A549 (cell line): Measurements from ENCODE around the gene PDCD10.

Experiments used
- BHLHE40 ChIP-seq: IDR thresholded peaks from 2 replicates; pipeline ENCODE4 v1.6.1; 2012; ENCODE audit warnings: low read depth, low read length, inconsistent platforms
- CBX8 ChIP-seq: fragments of 200-600 bp; sonication (generic); IDR thresholded peaks from 2 replicates; pipeline ENCODE4 v1.6.1; 2016
- FOSL2 ChIP-seq, 2 experiments: fragments of 450-650 bp in 1 of 2; fragments of >200 bp in 1 of 2; sonication (Bioruptor Twin) in 1 of 2; formaldehyde crosslinking; IDR thresholded peaks; 2 replicates each; pipeline versions ENCODE4 v1.5.0 to v1.6.1; 2016 to 2020; ENCODE audit warnings: mild to moderate bottlenecking in 1 of 2, moderate library complexity in 1 of 2
- MYC ChIP-seq: IDR thresholded peaks from 2 replicates; pipeline ENCODE4 v1.6.1; 2012; ENCODE audit warnings: mild to moderate bottlenecking, inconsistent platforms, low read length, improper control_type of control experiment, borderline replicate concordance
- POLR2A ChIP-seq: IDR thresholded peaks from 2 replicates; pipeline ENCODE4 v1.6.1; 2012; ENCODE audit warnings: mild to moderate bottlenecking, low read length
- RFX5 ChIP-seq: fragments of 450-650 bp; IDR thresholded peaks from 2 replicates; pipeline ENCODE4 v1.7.1; 2014; ENCODE audit warnings: antibody characterized with exemption, mild to moderate bottlenecking, moderate library complexity
- SMC3 ChIP-seq: fragments of >200 bp; sonication (Bioruptor Twin); formaldehyde crosslinking; IDR thresholded peaks from 3 replicates; pipeline ENCODE4 v1.6.1; 2018; ENCODE audit warnings: inconsistent platforms
- ZC3H11A ChIP-seq: fragments of 450-650 bp; IDR thresholded peaks from 2 replicates; pipeline ENCODE4 v1.6.1; 2014; ENCODE audit warnings: antibody characterized with exemption, mild to moderate bottlenecking
- TF ChIP-seq, protein P1 (sequence below): fragments of 200-600 bp; sonication (generic); IDR thresholded peaks from 2 replicates; pipeline ENCODE4 v1.6.1; 2016; ENCODE audit warnings: antibody characterized with exemption, mild to moderate bottlenecking, moderate library complexity
- TF ChIP-seq, protein P2 (sequence below): fragments of >200 bp; sonication (Bioruptor Twin); formaldehyde crosslinking; IDR thresholded peaks from 3 replicates; pipeline ENCODE4 v1.5.1; 2016

DNA sequence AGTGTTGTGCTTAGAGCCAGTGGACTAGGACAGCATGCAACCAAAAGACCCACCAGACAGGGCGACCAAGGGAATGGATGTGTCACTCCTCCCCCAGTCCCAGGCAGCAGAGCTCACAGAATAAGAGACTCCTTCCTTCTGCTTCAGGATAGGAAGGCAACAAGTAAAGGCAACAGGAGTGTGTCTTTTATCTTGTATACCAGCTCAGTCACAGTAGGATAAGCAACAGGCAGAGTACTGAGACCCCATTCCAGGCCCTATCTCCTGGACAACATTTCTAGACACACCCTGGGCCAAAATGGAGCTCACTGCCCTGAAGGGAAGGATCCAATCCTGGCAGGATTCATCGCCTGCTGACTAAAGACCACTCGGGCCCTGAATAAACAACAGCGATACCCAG is 25.0 kb downstream of the PDCD10 start:
- TF ChIP-seq SMC3 (no peak), MYC (no peak), FOSL2 (IDR thresholded peaks at IDR 0.05) (no peak), FOSL2 (CRISPR knock-in tag; IDR thresholded peaks at IDR 0.05) (no peak), BHLHE40 (no peak), ZC3H11A (no peak), CBX8 (no peak), POLR2A (no peak), RFX5 (no peak)
- TF ChIP-seq, protein P1, sequence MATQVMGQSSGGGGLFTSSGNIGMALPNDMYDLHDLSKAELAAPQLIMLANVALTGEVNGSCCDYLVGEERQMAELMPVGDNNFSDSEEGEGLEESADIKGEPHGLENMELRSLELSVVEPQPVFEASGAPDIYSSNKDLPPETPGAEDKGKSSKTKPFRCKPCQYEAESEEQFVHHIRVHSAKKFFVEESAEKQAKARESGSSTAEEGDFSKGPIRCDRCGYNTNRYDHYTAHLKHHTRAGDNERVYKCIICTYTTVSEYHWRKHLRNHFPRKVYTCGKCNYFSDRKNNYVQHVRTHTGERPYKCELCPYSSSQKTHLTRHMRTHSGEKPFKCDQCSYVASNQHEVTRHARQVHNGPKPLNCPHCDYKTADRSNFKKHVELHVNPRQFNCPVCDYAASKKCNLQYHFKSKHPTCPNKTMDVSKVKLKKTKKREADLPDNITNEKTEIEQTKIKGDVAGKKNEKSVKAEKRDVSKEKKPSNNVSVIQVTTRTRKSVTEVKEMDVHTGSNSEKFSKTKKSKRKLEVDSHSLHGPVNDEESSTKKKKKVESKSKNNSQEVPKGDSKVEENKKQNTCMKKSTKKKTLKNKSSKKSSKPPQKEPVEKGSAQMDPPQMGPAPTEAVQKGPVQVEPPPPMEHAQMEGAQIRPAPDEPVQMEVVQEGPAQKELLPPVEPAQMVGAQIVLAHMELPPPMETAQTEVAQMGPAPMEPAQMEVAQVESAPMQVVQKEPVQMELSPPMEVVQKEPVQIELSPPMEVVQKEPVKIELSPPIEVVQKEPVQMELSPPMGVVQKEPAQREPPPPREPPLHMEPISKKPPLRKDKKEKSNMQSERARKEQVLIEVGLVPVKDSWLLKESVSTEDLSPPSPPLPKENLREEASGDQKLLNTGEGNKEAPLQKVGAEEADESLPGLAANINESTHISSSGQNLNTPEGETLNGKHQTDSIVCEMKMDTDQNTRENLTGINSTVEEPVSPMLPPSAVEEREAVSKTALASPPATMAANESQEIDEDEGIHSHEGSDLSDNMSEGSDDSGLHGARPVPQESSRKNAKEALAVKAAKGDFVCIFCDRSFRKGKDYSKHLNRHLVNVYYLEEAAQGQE, result no peak
- TF ChIP-seq, protein P2, sequence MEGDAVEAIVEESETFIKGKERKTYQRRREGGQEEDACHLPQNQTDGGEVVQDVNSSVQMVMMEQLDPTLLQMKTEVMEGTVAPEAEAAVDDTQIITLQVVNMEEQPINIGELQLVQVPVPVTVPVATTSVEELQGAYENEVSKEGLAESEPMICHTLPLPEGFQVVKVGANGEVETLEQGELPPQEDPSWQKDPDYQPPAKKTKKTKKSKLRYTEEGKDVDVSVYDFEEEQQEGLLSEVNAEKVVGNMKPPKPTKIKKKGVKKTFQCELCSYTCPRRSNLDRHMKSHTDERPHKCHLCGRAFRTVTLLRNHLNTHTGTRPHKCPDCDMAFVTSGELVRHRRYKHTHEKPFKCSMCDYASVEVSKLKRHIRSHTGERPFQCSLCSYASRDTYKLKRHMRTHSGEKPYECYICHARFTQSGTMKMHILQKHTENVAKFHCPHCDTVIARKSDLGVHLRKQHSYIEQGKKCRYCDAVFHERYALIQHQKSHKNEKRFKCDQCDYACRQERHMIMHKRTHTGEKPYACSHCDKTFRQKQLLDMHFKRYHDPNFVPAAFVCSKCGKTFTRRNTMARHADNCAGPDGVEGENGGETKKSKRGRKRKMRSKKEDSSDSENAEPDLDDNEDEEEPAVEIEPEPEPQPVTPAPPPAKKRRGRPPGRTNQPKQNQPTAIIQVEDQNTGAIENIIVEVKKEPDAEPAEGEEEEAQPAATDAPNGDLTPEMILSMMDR, result no peak
